A549 (cell line): Measurements from ENCODE around the gene ACVR1.

ENCODE experiments used
- CBX2 ChIP-seq: fragments of 200-600 bp; sonication (generic); IDR thresholded peaks from 2 replicates; pipeline ENCODE4 v1.6.1; 2016; ENCODE audit warnings: low read depth, mild to moderate bottlenecking, borderline replicate concordance
- CTCF ChIP-seq: fragments of >200 bp; sonication (Bioruptor Twin); formaldehyde crosslinking; IDR thresholded peaks from 3 replicates; pipeline ENCODE4 v1.5.1; 2016
- EP300 ChIP-seq, 2 experiments: fragments of >200 bp; sonication (Bioruptor Twin); formaldehyde crosslinking; IDR thresholded peaks; 2 replicates in 1 of 2; 3 replicates in 1 of 2; pipeline ENCODE4 v1.6.1; 2016 to 2017
- HES2 ChIP-seq: fragments of >200 bp; sonication (Bioruptor Twin); formaldehyde crosslinking; IDR thresholded peaks from 2 replicates; pipeline ENCODE4 v1.6.1; 2016
- KDM5A ChIP-seq: fragments of 200-600 bp; sonication (generic); IDR thresholded peaks from 2 replicates; pipeline ENCODE4 v1.6.1; 2016; ENCODE audit warnings: antibody characterized with exemption, mild to moderate bottlenecking
- MAZ ChIP-seq: fragments of 150-350 bp; IDR thresholded peaks from 2 replicates; pipeline ENCODE4 v1.6.1; 2014; ENCODE audit warnings: antibody characterized with exemption, low read depth, low read length, borderline replicate concordance
- RNF2 ChIP-seq: fragments of 200-600 bp; sonication (generic); IDR thresholded peaks from 2 replicates; pipeline ENCODE4 v1.6.1; 2016; ENCODE audit warnings: low read depth, mild to moderate bottlenecking, antibody characterized with exemption, moderate library complexity, borderline replicate concordance
- SMC3 ChIP-seq: fragments of >200 bp; sonication (Bioruptor Twin); formaldehyde crosslinking; IDR thresholded peaks from 3 replicates; pipeline ENCODE4 v1.6.1; 2018; ENCODE audit warnings: inconsistent platforms

GRCh38 chr2:157922815-157923214 is 46.7 kb upstream of the ACVR1 start:
- no peak for TF ChIP-seq SMC3
- no peak for TF ChIP-seq CTCF
- TF ChIP-seq RNF2 = no peak
- TF ChIP-seq KDM5A = no peak
- TF ChIP-seq EP300 (IDR thresholded peaks at IDR 0.05) = no peak
- no peak for TF ChIP-seq CBX2
- no peak for TF ChIP-seq MAZ
- no peak for TF ChIP-seq HES2
